Measurements from ENCODE around the gene PNLIPRP3.

- TF ChIP-seq EZH2phosphoT487 (IDR thresholded peaks at IDR 0.05; ENCODE audit: borderline replicate concordance) (no peak), CTCF (conservative IDR thresholded peaks at IDR 0.05; ENCODE audit: low read length) (peak; percentile 73)
These were observed 41.4 kb upstream of the PNLIPRP3 start for GRCh38 chr10:116385994-116386809.
